Occipital lobe (tissue), 2 donors: ENCODE results near the gene NFATC1. TPM values are rescaled to one million over a fixed set of nuclear protein-coding genes. Genes with fewer than 3 reads are reported as not detected.
"Not testable (repeated sequence)": the region's sequence is repeated elsewhere in the genome, so short reads cannot be mapped to it uniquely, and the experiment has no call there.

Source experiments
- DNase-seq: peaks from one replicate; lab custom pipeline; 2025; lab: John Stamatoyannopoulos, UW
- total RNA-seq: library from RNA; depleted of rRNA; stranded (reverse); fragments of >200 nt; gene quantifications from one replicate; pipeline ENCODE4 v1.2.3, GENCODE V29; 2014

Gene NFATC1
- total RNA-seq, 1 donor from 2014 or later, result 0.16 TPM

DNA sequence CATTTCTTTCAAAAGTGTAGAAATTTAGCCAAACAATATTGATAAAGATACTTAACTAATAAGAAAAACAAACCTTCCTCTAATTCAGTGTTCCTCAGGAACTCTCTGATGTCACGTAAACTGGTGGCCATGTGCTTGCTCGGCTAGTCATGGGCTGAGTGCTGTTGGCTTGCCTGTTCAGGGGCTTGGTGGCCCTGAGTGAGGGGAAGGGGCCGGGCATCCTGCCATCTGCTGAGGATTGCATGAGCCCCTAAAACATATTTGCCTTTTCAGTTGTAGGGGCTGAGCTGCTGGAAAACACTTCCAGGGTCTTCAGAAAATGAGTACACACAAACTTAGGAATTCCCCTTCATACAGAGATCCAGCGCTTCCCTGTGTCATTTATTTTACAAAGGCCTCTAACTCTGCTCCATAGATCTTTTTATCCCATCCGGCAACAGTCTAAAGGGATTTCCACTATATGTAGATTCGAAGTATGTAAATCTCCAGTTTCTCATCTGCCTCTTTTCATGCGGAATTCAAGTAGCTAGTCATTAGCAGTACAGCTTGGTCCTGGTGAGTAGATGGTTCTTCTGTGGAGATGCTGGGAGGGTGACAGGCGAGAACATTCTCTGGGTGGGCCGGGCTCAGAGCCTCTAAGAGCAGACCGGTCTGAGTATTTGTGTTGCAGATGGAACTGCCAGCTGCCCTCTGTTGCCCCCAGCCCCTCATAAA, 20.1 kb upstream of the NFATC1 start:
- no peak for DNase-seq

DNA sequence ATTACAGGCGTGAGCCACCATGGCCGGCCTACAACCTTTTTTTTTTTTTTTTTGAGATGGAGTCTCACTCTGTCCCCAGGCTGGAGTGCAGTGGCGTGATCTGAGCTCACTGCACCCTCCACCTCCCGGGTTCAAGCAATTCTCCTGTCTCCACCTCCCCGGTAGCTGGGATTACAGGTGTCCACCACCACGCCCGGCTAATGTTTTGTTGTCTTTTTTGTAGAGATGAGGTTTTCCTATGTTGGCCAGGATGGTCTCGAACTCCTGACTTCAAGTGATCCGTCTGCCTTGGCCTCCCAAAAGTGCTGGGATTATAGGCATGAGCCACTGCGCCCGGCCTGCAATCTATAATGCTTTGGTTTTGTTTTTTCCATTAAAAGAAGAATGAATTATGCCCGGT, 19.1 kb upstream of the NFATC1 start:
- not testable (repeated sequence) for DNase-seq

DNA sequence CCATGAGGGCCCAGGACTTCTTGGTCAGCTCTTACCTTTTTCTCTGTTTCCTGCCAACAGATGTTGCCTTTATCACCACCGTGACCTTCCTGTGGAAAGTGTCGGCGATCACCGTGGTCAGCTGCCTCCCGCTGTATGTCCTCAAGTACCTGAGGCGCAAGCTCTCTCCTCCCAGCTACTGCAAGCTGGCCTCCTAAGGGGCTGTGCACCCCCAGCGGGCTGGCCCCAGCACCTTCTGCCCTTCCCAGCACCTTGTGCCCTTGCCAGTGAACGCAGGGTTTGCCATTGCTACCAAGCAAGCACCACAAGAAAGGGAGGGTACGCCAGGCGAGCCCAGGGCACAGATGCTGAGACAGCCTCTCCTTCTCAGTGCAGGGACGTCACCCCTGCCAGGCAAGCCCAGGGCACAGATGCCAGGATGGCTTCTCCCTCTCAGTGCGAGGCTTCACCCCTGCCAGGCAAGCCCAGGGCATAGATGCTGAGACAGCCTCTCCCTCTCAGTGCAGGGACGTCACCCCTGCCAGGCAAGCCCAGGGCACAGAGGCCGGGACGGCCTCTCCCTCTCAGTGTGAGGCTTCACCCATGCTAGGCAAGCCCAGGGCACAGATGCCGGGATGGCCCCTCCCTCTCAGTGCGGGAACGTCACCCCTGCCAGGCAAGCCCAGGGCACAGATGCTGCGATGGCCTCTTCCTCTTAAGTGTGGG, 18.4 kb upstream of the NFATC1 start:
- no peak for DNase-seq

DNA sequence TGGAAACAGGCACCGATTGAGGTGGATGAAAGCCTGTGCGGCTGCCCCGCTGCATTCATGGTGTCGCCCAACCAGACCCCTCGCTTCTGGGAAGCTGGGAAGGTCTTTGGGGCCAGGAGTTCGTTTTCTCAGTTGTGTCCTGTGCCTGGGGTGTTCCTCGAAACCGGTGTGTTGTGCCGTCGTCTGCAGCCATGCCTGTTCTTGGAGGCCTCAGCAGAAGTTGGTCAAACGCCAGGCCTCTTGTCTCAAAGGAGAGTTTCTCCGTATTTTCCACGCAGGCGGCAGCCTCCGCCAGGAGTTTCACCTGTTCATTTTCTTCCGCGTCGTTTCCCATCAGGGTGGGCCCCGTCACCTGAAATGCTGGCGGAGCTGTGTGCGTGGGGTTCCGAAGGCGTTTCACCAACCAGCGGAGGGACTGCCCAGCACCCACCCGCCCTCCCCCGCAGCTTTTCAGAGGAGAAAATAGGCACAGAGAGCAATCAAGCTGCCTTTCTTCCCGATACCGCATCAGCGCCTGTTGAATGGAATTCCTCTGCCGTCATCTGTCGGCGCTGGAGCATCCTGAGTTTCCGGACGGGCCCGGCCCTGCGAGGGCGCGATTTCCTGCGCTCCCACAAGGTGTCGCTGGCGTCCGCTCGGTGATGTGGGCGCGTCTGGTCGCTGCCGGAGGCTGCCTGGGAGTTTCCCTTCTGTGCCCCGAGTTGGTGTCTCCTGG, 17.0 kb upstream of the NFATC1 start:
- DNase-seq, result peak; percentile 69

DNA sequence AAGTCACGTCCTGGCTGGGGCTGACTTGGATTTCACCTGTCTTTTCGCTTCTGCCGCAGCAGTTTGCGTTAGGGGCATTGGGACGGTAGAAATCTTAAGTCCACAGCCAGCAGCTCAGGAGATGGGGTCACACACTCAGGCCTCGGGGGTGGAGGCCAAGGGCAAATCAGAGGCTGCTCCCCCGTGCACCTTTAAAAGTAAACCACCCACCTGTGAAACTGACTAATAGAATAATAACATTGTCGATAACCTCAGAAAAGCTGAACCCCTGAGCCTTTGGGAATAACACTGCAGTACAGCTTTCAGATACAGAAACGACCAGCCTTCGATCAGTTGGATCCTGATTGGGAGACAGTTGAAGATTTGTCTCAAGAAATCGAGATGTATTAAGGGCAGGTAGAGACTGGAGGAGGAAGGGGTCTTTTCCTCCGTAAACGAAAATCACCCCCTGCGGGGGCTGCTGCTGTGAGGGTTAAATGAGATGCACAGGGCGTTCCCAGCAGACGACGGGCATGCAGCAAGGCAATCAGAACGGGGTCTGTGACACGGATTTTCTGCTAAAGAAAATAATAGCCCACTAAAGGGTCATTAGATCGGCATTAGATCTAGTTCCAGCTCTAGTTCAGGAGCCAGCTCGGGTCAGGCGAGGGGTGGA, 16.4 kb upstream of the NFATC1 start:
- DNase-seq, result no peak

DNA sequence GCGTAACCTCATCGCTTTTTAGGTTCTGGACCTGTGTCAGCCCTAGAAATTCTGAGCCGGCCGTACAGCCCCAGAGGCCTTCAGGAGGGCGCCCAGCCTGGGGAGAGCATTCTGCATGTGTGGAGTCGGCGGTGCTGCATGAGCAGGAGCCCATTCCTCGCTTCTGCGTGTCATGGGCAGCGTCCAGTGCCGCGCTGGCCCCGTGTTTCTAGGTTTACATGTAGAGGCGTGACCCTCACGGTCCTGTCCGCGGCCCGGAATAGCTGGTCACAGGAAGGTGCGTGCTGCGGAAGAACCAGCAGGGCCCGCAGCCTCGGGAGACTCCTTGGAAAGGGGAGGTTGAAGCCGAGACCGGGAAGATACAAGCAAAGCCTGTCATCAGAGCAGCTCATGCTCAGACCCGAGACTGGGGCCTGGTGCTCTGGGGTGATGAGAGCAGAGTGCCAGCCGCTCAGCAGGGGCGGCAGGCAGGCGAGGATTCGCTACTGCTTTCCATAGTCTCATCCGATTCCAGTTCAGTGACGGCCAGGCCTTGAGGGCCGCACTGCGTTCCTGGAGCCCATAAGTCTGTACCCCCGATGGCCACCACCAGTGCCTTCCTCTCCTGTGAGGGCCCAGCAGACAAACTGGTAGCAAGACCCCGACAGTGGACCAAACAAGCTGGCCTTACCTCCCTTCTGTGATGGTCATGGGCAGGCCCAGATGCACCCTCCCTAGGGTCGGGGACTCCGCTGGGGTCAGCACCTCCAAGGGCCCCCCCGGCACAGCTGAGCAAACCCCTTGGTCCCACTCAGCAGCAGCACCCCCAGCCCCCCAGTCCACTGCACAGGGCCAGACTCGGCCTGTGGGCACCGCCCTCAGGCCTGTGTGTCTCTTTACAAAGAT, 15.6 kb upstream of the NFATC1 start:
- DNase-seq, result no peak

DNA sequence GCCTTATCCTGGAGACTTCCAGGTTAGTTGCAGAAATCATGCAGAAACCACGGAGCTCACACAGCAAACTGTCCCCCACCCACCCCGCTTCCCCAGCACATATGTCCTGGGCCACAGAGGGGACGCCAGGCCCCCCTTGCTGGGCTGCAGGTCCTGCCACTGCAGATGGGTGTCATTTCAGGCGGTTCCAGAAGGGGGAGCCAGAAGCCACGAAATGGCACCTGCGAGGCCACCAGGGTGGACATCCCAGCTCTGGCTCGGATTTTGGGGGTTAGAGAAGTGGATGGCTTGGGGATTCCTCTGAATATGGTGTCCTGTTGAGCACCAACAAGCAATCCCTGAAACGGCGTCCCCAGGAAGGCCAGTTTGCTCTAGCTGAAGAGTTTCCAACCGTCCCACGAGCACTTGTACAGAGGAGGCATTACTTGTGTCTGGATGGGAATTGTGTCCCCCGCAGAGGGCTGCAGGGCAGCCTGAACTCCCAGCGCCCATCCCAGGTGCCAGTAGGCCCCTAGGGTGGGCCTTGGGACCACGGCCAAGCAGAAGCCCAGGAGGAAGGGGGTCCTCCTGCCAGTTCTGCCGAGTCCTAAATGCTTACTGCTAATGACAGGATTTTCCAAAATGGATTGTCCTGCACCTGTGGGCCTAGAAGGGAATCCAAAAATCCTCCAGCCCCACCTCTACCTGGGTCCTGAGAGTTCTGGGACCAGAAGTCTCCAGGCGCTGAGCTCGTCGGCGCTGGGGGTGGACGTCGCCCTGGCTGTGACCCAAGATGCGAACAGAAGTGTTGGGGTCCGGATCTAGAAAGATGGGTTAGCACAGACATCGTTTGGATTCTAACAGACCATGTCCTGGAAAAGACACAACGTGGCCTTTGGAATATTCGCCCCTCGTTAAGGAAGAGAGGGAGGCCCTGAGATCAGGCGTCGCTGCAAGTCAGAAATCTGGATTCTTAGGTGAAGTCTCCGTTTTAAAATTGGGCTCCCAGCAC, 14.6 kb upstream of the NFATC1 start:
- peak; percentile 29 for DNase-seq

DNA sequence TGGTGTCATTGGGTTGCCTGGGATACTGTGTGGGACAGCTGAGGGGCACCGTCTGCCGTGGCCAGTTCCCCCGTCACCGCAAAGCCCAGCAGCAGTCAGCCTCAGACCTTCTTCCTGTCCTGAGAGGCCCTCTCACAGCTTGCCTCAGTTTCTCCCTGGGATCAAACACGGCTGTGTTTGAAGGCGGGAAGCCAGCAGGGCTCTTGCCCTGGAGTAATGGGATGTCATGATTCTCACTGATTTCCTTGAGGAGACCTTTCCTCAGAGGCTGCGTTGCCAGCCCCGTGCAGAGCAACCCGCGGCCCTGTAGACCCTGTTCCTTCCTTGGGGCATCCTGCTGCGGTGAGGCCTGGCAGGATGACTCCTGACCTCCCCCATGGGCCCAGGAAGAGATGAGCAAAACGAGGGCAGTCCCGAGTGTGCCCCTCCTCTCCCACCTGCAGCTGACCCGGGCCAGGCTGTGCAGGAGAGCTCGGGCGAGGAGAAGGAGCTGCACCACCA, 13.9 kb upstream of the NFATC1 start:
- DNase-seq, result no peak

DNA sequence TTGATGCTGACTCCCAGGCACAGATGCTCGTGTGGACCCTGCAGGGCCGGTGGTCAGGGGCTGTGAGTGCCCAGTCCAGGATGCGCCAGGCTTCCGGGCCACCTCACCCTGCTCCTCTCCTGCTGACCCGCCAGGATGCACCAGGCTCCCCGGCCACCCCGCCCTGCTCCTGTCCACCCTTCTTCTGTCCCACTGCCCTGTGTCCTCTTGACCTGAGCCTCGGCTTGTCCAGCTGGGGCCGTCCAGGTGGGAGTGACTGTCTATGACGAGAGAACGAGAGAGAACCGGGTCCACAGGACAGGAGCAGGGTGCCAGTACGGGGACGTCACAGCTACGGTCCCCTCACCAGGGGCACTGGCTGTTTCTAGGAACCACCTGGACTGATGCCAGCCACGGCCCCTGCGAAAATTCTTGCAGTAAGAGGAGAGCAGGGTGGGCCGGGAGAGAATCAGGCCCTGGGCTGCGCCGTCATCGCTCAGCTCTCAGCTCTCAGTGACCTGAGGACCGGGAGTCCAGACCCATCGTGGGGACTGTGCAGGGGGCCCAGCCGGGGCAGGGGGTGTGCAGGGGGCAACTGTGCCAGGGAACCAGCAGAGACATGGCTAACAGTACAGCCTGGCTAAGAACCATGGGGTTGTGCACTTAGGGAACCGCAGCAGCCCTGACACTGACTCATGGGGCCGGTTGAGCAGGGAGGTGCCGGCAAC, 12.9 kb upstream of the NFATC1 start:
- no peak for DNase-seq

DNA sequence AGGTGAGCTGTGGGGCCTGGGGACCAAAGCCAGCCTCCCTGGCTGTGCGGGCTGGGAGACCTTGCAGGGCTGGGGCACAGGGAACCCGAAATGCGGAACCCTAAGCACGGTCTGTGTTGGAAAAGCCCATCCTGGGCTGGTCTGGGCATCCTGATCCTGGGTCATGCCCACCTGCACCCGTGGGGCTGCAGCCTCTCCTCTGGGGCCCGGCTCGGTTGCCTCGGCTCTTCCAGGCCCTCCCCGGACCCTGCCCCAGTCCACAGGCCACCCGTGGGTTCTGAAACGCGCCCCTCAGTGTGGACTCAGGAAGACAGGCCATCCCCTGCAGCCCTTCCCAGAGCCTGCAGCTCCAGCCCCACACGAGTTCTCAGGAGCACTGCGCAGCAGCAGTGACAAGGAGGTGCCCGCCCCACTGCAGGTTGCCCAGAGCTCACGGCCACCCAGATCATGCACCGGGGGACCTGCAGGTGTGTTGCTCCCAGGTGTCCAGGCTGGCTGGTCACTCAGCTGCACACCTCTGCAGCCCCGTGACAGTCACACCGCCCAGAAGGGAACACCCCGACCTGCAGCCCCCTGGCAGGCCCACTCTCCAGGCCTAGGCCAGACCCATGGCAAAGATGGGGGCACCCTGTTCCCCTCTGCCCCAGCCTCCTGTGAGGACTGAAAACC, 12.2 kb upstream of the NFATC1 start:
- DNase-seq, result no peak

DNA sequence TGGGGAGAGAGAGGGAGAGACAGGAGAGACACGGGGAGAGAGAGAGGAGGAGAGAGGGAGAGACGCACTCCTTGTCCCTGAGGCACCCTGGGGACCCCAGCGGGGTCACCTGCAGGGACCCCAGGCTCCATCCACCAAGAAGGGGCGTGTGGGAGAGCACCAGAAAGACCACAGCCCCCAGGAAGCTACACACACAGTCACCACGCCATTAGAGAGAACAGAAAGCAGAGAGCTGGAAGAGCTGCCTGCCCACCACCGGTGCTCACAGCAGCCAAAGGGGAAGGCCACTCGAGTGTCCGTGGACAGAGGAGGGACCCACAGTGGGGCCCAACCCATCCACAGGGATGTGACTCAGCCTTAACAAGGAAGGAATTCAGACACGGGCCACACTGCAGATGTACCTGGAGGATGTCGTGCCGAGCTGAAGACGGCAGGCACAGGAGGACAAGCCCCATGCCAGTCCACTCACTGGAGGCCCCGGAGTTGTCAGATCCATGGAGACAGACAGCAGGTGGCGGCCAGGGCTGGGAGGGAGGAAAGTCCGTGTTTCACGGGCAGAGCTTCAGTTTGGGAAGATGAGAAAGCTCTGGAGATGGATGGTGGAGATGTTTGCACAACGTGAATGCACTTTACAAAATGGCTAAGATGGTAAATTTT, 11.5 kb upstream of the NFATC1 start:
- no peak for DNase-seq

DNA sequence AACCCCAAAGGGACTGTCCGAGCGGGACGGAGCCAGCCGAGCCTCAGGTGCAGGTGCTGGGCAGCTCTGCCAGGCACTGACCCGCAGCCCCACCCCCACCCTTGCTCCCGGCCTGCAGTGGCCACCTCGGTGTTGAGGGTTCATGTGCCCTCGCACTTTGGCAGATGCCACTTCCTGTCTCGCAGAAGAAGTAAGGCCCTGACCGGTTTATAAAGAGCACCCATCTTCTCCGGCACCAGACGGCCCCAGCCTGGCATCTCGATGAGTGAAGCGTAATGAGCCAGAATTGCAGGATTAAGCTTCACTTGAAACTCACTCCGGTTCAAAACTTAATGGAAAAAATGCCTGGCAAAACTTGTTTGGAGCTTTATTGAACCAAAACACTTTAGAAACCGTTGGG, 10.9 kb upstream of the NFATC1 start:
- no peak for DNase-seq

DNA sequence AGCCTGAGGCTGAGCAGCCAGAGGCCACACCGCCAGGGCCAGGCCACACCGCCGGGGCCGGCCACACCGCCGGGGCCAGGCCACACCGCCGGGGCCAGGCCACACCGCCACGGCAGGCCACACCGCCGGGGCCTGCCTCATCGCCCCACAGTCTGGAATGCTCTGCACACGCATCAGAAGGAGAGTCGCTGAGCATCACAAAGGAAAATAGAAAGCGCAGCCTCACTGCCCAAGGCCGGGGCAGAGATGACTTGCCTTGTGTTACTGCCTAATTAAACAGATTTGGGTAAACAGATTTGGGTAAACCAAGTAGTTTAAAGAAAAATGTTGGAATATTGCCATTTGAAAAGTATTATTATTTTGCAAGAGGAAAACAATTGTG, 10.4 kb upstream of the NFATC1 start:
- DNase-seq, result no peak

DNA sequence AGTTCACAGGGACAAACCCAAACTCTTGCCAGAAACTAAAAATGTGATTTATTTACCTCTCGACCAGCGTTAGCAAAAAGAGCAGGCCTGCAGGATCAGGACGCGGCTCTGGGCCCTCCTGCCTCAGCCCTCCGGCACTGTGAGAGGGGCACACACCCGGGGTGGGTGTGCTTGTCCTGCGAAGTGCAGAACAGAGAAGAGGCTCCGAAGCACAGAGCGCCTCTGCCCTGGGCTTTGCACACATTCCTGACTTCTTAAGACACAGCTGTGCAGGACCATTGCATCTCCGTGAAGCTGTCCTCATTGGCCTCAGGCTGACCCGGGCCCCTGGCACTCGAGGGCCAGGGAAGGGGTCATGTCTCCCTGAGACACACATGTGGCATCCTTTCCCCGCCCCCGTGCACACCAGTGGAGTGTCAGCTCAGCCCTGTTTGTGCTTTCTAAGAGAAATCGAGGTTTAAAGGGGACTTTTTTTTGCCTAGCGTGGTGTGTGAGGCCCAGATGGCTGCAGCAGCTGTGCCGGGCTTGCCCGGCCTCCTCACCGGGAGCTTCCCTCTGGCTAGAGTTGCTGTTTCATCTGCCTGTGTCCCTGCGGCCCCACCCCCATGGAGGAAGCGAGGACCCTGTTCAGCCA, 9.9 kb upstream of the NFATC1 start:
- no peak for DNase-seq

DNA sequence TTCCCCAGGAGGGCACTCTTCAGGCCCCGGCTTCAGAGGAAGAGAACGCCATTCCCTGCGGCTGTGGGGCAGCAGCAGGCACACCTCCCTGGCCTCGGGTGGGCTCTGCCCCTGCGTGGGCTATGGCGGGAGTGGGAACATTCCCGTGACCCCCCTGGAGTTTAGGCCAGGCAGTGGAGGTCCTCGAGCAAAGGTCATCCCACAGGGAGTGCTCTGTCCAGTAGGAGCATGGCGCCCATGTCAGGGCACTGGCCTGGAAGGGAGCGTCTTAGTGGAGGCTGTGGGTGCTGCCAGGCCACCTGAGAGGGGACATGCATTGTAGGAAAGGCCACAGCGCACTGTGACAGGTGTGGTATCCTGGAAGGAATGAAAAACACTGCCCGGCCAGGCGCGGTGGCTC, 9.2 kb upstream of the NFATC1 start:
- no peak for DNase-seq

DNA sequence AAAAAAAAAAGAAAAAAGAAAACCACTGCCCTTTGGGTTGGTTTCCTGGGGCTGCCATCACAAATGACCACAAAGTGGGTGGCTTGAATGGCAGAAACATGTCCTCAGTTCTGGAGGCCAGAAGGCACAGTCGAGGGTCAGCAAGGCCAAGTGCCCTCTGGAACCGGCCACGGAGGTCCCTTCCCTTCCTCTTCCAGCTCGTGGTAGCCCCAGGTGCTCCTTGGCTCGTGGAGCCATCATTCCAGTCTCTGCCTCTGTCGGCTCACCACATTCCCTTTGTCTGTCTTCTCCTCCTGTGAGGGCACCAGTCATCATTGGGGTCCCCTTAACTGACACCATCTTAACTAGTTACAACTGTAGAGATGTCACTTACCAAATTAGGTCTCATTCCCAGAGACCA, 8.5 kb upstream of the NFATC1 start:
- no peak for DNase-seq

DNA sequence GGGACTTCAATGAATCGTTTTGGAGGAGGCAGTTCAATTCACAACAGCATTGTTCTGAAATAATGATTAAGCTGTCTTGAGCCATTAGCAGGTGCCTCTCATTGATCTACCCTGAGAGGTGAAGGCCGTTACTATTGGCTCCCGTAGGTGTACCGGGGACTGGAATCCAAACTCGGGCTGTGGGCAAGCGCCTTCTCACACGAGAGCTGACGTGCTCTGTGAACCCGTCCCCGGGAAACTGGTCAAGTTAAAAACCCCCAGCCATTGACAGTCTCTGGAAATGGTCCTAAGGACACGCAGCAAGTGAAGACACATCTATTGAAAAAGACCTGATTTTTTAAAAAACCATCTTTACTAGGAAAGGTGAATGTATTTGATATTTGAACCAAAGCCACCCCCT, 8.1 kb upstream of the NFATC1 start:
- no peak for DNase-seq
